ENCODE results near the gene YBX1. TPM values are rescaled to one million over a fixed set of nuclear protein-coding genes. Genes with fewer than 3 reads are reported as not detected.

Gene YBX1
- total RNA-seq, 1 experiment from 2014 or later = 1,259 TPM

DNA sequence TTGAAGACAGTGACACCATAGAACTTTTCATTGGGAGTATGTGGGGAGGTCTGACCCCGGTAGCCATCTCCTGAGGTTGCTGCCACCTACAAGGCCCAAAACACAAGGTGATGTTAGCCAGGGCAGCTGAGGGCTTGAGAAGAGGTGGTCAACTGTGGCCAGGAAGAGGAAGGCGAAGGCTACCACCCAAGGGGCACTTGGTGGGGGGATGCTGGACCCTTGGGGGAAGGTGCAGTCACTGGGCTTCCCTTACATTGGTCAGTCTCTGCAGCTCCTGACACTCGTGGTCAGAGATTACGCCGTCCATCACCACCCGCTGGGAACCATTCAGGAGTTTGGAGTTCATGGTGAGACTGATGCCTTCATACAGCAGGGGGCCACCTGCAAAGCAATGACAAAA is 70.1 kb downstream of the YBX1 start:
- no peak for ATAC-seq
- no peaks in the 10 kb centered on the region for H3K79me2 ChIP-seq (ENCODE audit: low read length)
- H3K36me3 ChIP-seq (ENCODE audit: low read depth, low read length) = peaks cover 19% of the 10 kb centered on the region
- ChIA-PET CTCF (interaction anchor here (0.9 kb wide), 1 partner anchor 14 kb away, joined by 4 read pairs; no protein-coding TSS in a partner anchor), POLR2A (ENCODE audit: unreplicated experiment) (interaction anchor here (0.6 kb wide), 1 partner anchor 414 kb away, joined by 3 read pairs; no protein-coding TSS in a partner anchor)
- no peak overlapping the region for H2AFZ ChIP-seq (ENCODE audit: low read length)
- BruUV-seq (replicated peaks) = no TSS peak
- no peak overlapping the region for H3K9ac ChIP-seq (ENCODE audit: low read length)
- H3K4me3 ChIP-seq (ENCODE audit: low read length) = no peak overlapping the region
- intact Hi-C loops (cut with micrococcal nuclease) = no loop called here
- H3F3A ChIP-seq (ENCODE audit: low read length, unreplicated experiment) = no peaks in the 10 kb centered on the region
- H3K9me3 ChIP-seq (ENCODE audit: low read length) = no peaks in the 10 kb centered on the region
- H4K20me1 ChIP-seq (ENCODE audit: low read length) = no peaks in the 10 kb centered on the region
- no peaks in the 10 kb centered on the region for H3K4me1 ChIP-seq (ENCODE audit: insufficient read depth, low read length)
- no peaks in the 10 kb centered on the region for H3K27me3 ChIP-seq (ENCODE audit: low read length)
- H3K27ac ChIP-seq (ENCODE audit: low read length) = no peak overlapping the region
- H3K4me2 ChIP-seq (ENCODE audit: low read length) = no peak overlapping the region
- no peak for DNase-seq
- H3K9me2 ChIP-seq (replicated peaks; ENCODE audit: low read length) = no peaks in the 10 kb centered on the region
- TF ChIP-seq EZH2 (IDR thresholded peaks at IDR 0.05; ENCODE audit: low read length, unreplicated experiment) (no peak), EZH2phosphoT487 (IDR thresholded peaks at IDR 0.05; ENCODE audit: borderline replicate concordance, low read length) (no peak)
- TF ChIP-seq, protein P1, sequence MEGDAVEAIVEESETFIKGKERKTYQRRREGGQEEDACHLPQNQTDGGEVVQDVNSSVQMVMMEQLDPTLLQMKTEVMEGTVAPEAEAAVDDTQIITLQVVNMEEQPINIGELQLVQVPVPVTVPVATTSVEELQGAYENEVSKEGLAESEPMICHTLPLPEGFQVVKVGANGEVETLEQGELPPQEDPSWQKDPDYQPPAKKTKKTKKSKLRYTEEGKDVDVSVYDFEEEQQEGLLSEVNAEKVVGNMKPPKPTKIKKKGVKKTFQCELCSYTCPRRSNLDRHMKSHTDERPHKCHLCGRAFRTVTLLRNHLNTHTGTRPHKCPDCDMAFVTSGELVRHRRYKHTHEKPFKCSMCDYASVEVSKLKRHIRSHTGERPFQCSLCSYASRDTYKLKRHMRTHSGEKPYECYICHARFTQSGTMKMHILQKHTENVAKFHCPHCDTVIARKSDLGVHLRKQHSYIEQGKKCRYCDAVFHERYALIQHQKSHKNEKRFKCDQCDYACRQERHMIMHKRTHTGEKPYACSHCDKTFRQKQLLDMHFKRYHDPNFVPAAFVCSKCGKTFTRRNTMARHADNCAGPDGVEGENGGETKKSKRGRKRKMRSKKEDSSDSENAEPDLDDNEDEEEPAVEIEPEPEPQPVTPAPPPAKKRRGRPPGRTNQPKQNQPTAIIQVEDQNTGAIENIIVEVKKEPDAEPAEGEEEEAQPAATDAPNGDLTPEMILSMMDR (conservative IDR thresholded peaks at IDR 0.05; ENCODE audit: low read depth, low read length) = no peak

DNA sequence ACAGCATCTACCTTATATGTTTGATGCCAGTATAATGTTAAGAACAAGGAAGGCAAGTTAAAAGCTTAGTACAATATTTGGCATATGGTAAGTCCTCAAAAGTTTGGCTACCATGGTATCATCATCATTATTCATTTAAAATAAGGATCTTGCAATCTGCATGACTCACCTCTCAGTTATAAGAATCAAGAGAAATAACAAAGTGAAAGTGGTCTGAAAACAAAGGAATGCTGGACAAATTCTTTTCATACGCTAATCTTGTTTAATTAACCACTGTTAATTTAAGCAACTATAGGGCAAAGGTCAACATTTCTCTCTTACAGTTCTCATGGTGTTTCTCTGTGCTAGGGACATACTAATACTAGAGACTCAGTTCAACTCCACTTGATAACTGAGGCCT is 70.9 kb downstream of the YBX1 start:
- Histone ChIP-seq H3K9me2 (replicated peaks; ENCODE audit: low read length) (no peaks in the 10 kb centered on the region), H3K27ac (ENCODE audit: low read length) (no peak overlapping the region), H3K79me2 (ENCODE audit: low read length) (no peaks in the 10 kb centered on the region), H2AFZ (ENCODE audit: low read length) (no peak overlapping the region), H3K9me3 (ENCODE audit: low read length) (no peaks in the 10 kb centered on the region), H3K4me2 (ENCODE audit: low read length) (no peak overlapping the region), H3K4me1 (ENCODE audit: insufficient read depth, low read length) (no peaks in the 10 kb centered on the region), H3K36me3 (ENCODE audit: low read depth, low read length) (peaks cover 19% of the 10 kb centered on the region), H3K9ac (ENCODE audit: low read length) (no peak overlapping the region), H4K20me1 (ENCODE audit: low read length) (no peaks in the 10 kb centered on the region), H3F3A (ENCODE audit: low read length, unreplicated experiment) (no peaks in the 10 kb centered on the region), H3K27me3 (ENCODE audit: low read length) (no peaks in the 10 kb centered on the region), H3K4me3 (ENCODE audit: low read length) (no peak overlapping the region)
- ChIA-PET POLR2A (ENCODE audit: unreplicated experiment) (interaction anchor here (0.6 kb wide), 1 partner anchor 415 kb away, joined by 3 read pairs; no protein-coding TSS in a partner anchor), CTCF (interaction anchor here (0.9 kb wide), 1 partner anchor 13 kb away, joined by 4 read pairs; no protein-coding TSS in a partner anchor)
- DNase-seq (no peak), ATAC-seq (no peak)
- intact Hi-C loops (cut with micrococcal nuclease) = no loop called here
- BruUV-seq (replicated peaks) = no TSS peak
- TF ChIP-seq EZH2 (IDR thresholded peaks at IDR 0.05; ENCODE audit: low read length, unreplicated experiment) (no peak), EZH2phosphoT487 (IDR thresholded peaks at IDR 0.05; ENCODE audit: borderline replicate concordance, low read length) (no peak)
- TF ChIP-seq, protein P1 (conservative IDR thresholded peaks at IDR 0.05; ENCODE audit: low read depth, low read length) = no peak

Other genes starting within 250 kb of the YBX1 start
- gene ZMYND12, start 226.4 kb upstream of the YBX1 start, total RNA-seq (2014; rRNA removed) = not detected in 2 replicates
- 45.6 and 56.1 TPM in 2 replicates for gene PPCS, start 225.9 kb upstream of the YBX1 start, total RNA-seq (2014; rRNA removed)
- 0.46 and 0.58 TPM in 2 replicates for gene CCDC30, start 219.1 kb upstream of the YBX1 start, total RNA-seq (2014; rRNA removed)
- 81.5 and 103 TPM in 2 replicates for gene PPIH, start 24.0 kb upstream of the YBX1 start, total RNA-seq (2014; rRNA removed)
- 0.17 TPM in 1 of 2 replicates, not detected in the other for gene CLDN19, start 57.8 kb downstream of the YBX1 start, total RNA-seq (2014; rRNA removed)
- 28.2 and 28.3 TPM in 2 replicates for gene P3H1, start 84.6 kb downstream of the YBX1 start, total RNA-seq (2014; rRNA removed)
- gene C1orf50, start 84.8 kb downstream of the YBX1 start, total RNA-seq (2014; rRNA removed) = 3.4 and 4.1 TPM in 2 replicates
- 0.11 TPM in 1 of 2 replicates, not detected in the other for gene TMEM269, start 102.6 kb downstream of the YBX1 start, total RNA-seq (2014; rRNA removed)
- 5.4 and 5.8 TPM in 2 replicates for gene ERMAP, start 134.7 kb downstream of the YBX1 start, total RNA-seq (2014; rRNA removed)
- 32.7 and 39.7 TPM in 2 replicates for gene SVBP, start 135.0 kb downstream of the YBX1 start, total RNA-seq (2014; rRNA removed)
- gene ZNF691, start 164.2 kb downstream of the YBX1 start, total RNA-seq (2014; rRNA removed) = 4.3 and 7.4 TPM in 2 replicates